ENCODE results near the gene MACO1.
A peak's percentile ranks its signal among the peaks of the same experiment; 100 is the strongest.

MACO1 gene

GRCh38 chr1:25533775-25534409 lies 103.2 kb downstream of the MACO1 start:
- Histone ChIP-seq H3K27me3 (ENCODE audit: insufficient read depth, low read length) (no peaks in the 10 kb centered on the region), H3K36me3 (ENCODE audit: insufficient read depth, low read depth, low read length) (no peaks in the 10 kb centered on the region), H3K4me3 (ENCODE audit: low read length) (no peak overlapping the region), H3K27ac (ENCODE audit: low read length) (no peak overlapping the region), H3K4me1 (ENCODE audit: insufficient read depth, low read length) (peaks cover 4% of the 10 kb centered on the region; the same call in 1 of the 2 replicates), H3K9ac (ENCODE audit: low read depth, low read length) (no peak overlapping the region), H3K9me3 (ENCODE audit: insufficient read depth, low read depth, low read length) (no peaks in the 10 kb centered on the region)

DNA sequence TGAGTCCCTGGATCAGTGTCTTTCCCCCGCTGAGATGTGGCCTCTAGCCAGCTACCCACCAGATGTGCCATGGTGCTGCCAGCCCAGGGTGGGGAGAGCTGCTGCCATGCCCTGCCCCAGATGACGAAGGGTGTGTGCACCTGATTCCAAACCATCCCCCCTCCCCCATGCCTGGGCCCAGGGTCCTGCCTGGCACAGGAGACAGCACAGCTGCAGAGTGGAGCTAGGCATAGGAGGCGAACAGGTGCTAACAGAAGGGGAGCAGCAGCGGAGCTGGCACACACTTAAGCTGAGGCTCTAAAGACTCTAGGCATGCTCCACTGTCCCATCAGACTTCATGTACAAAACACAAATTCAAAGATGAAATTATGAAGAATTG lies 103.7 kb downstream of the MACO1 start:
- no peak overlapping the region for H3K27ac ChIP-seq (ENCODE audit: low read length)
- H3K9ac ChIP-seq (ENCODE audit: low read depth, low read length) = no peak overlapping the region
- H3K4me3 ChIP-seq (ENCODE audit: low read length) = no peak overlapping the region
- H3K4me1 ChIP-seq (ENCODE audit: insufficient read depth, low read length) = peaks cover 4% of the 10 kb centered on the region; the same call in 1 of the 2 replicates
- H3K9me3 ChIP-seq (ENCODE audit: insufficient read depth, low read depth, low read length) = no peaks in the 10 kb centered on the region
- no peaks in the 10 kb centered on the region for H3K36me3 ChIP-seq (ENCODE audit: insufficient read depth, low read depth, low read length)
- no peaks in the 10 kb centered on the region for H3K27me3 ChIP-seq (ENCODE audit: insufficient read depth, low read length)

DNA sequence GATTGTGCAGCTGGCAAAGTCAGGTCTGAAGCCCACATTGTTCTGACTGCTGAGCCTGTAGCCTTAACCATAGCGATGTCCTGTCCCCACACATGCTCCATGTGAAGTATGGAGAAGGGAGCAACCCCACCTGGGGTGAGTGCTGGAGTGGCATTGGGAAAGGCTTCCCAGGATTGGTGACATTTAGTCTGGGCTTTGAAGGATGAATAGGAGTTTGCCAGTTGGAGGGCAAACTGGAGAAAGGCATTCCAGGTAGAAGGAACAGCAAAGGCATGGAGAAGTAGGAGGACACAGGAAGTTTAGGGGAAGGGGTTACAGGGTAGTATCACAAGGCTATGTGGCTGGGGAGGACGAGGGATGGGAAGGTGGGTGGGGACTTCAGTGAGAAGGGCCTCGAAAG lies 105.4 kb downstream of the MACO1 start:
- Histone ChIP-seq H3K27ac (ENCODE audit: low read length) (no peak overlapping the region), H3K4me1 (ENCODE audit: insufficient read depth, low read length) (peaks cover 4% of the 10 kb centered on the region; the same call in 1 of the 2 replicates), H3K9ac (ENCODE audit: low read depth, low read length) (no peak overlapping the region), H3K4me3 (ENCODE audit: low read length) (no peak overlapping the region), H3K9me3 (ENCODE audit: insufficient read depth, low read depth, low read length) (no peaks in the 10 kb centered on the region), H3K27me3 (ENCODE audit: insufficient read depth, low read length) (no peaks in the 10 kb centered on the region), H3K36me3 (ENCODE audit: insufficient read depth, low read depth, low read length) (no peaks in the 10 kb centered on the region)

- no peaks in the 10 kb centered on the region for H3K27me3 ChIP-seq (ENCODE audit: insufficient read depth, low read length)
- no peak overlapping the region for H3K4me3 ChIP-seq (ENCODE audit: low read length)
- no peaks in the 10 kb centered on the region for H3K36me3 ChIP-seq (ENCODE audit: insufficient read depth, low read depth, low read length)
- H3K9me3 ChIP-seq (ENCODE audit: insufficient read depth, low read depth, low read length) = no peaks in the 10 kb centered on the region
- no peak overlapping the region for H3K27ac ChIP-seq (ENCODE audit: low read length)
- H3K9ac ChIP-seq (ENCODE audit: low read depth, low read length) = no peak overlapping the region
- peaks cover 4% of the 10 kb centered on the region; the same call in 1 of the 2 replicates for H3K4me1 ChIP-seq (ENCODE audit: insufficient read depth, low read length)
These were observed 106.6 kb downstream of the MACO1 start for GRCh38 chr1:25537153-25537831.

DNA sequence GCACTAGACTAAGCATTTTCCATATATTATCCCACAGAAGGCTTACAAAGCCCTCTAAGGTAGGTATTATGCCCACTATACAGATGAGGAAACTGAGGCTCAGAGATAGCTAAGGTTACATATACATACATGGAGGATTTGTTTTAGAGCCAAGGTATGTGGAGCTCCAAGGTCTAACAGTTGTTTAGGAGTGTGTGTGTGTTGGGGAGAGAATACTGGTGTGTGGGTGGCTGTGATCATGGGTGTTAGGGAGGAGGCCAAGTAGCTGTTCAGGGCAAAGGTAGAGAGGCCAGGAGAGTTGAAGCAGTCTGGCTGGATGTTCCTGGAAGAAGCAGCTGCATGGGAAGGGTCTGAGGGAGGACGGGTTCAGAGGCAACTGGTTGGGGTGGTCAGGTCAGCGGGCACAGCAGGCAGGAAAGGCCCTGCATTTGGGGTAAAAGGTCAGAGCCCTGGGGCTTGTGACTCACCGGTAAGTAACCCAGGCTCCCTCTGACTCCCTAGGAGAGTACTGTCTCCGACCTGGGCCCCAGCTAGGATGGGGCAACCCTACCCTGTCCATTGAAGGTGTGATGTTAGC lies 107.6 kb downstream of the MACO1 start:
- Histone ChIP-seq H3K9ac (ENCODE audit: low read depth, low read length) (no peak overlapping the region), H3K4me3 (ENCODE audit: low read length) (no peak overlapping the region), H3K27me3 (ENCODE audit: insufficient read depth, low read length) (no peaks in the 10 kb centered on the region), H3K36me3 (ENCODE audit: insufficient read depth, low read depth, low read length) (no peaks in the 10 kb centered on the region), H3K27ac (ENCODE audit: low read length) (no peak overlapping the region), H3K9me3 (ENCODE audit: insufficient read depth, low read depth, low read length) (no peaks in the 10 kb centered on the region), H3K4me1 (ENCODE audit: insufficient read depth, low read length) (peaks cover 4% of the 10 kb centered on the region; the same call in 1 of the 2 replicates)

GRCh38 chr1:25540750-25541342 lies 110.1 kb downstream of the MACO1 start:
- no peaks in the 10 kb centered on the region for H3K36me3 ChIP-seq (ENCODE audit: insufficient read depth, low read depth, low read length)
- H3K4me1 ChIP-seq (ENCODE audit: insufficient read depth, low read length) = peaks cover 7% of the 10 kb centered on the region; the same call in 1 of the 2 replicates
- peaks cover 17% of the 10 kb centered on the region for H3K27me3 ChIP-seq (ENCODE audit: insufficient read depth, low read length)
- no peak overlapping the region for H3K4me3 ChIP-seq (ENCODE audit: low read length)
- H3K27ac ChIP-seq (ENCODE audit: low read length) = no peak overlapping the region
- no peak overlapping the region for H3K9ac ChIP-seq (ENCODE audit: low read depth, low read length)
- H3K9me3 ChIP-seq (ENCODE audit: insufficient read depth, low read depth, low read length) = no peaks in the 10 kb centered on the region

DNA sequence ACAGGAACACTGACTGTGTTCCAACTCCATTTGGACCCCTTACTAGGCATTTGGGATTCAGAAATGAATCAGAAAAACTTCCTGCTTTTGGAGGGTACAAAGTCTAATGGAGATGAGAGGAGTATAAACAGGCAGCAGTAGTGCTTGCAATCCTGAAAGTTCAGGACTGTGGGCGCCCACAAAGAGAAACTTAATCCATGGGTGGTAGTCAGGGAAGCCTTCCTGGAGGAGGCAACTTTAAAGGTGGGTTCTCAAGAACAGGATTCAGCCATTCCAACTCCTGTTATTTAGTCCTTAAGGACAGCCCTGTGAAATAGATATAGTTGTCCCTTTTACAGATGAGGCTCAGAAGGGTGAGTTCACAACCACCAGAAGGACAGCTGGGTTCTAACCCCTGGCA lies 110.7 kb downstream of the MACO1 start:
- Histone ChIP-seq H3K4me3 (ENCODE audit: low read length) (no peak overlapping the region), H3K9me3 (ENCODE audit: insufficient read depth, low read depth, low read length) (no peaks in the 10 kb centered on the region), H3K27me3 (ENCODE audit: insufficient read depth, low read length) (peaks cover 17% of the 10 kb centered on the region), H3K36me3 (ENCODE audit: insufficient read depth, low read depth, low read length) (no peaks in the 10 kb centered on the region), H3K9ac (ENCODE audit: low read depth, low read length) (no peak overlapping the region), H3K27ac (ENCODE audit: low read length) (no peak overlapping the region), H3K4me1 (ENCODE audit: insufficient read depth, low read length) (peaks cover 7% of the 10 kb centered on the region; the same call in 1 of the 2 replicates)

- Histone ChIP-seq H3K36me3 (ENCODE audit: insufficient read depth, low read depth, low read length) (no peaks in the 10 kb centered on the region), H3K27ac (ENCODE audit: low read length) (no peak overlapping the region), H3K4me1 (ENCODE audit: insufficient read depth, low read length) (peaks cover 7% of the 10 kb centered on the region; the same call in 1 of the 2 replicates), H3K9me3 (ENCODE audit: insufficient read depth, low read depth, low read length) (no peaks in the 10 kb centered on the region), H3K9ac (ENCODE audit: low read depth, low read length) (no peak overlapping the region), H3K27me3 (ENCODE audit: insufficient read depth, low read length) (peaks cover 17% of the 10 kb centered on the region), H3K4me3 (ENCODE audit: low read length) (no peak overlapping the region)
These were observed 111.4 kb downstream of the MACO1 start for GRCh38 chr1:25541889-25542658.

GRCh38 chr1:25543005-25543424 lies 112.3 kb downstream of the MACO1 start:
- peaks cover 17% of the 10 kb centered on the region for H3K27me3 ChIP-seq (ENCODE audit: insufficient read depth, low read length)
- H3K9me3 ChIP-seq (ENCODE audit: insufficient read depth, low read depth, low read length) = no peaks in the 10 kb centered on the region
- H3K4me3 ChIP-seq (ENCODE audit: low read length) = peak overlapping the region; percentile 20; the same call in 1 of the 2 replicates
- no peaks in the 10 kb centered on the region for H3K36me3 ChIP-seq (ENCODE audit: insufficient read depth, low read depth, low read length)
- H3K9ac ChIP-seq (ENCODE audit: low read depth, low read length) = no peak overlapping the region
- H3K27ac ChIP-seq (ENCODE audit: low read length) = no peak overlapping the region
- H3K4me1 ChIP-seq (ENCODE audit: insufficient read depth, low read length) = peaks cover 4% of the 10 kb centered on the region; the same call in 1 of the 2 replicates

- H3K4me1 ChIP-seq (ENCODE audit: insufficient read depth, low read length) = peaks cover 4% of the 10 kb centered on the region; the same call in 1 of the 2 replicates
- peaks cover 17% of the 10 kb centered on the region for H3K27me3 ChIP-seq (ENCODE audit: insufficient read depth, low read length)
- H3K9ac ChIP-seq (ENCODE audit: low read depth, low read length) = peak within 1 kb of the TSS; percentile 24
- H3K4me3 ChIP-seq (ENCODE audit: low read length) = peak within 1 kb of the TSS; percentile 58
- H3K36me3 ChIP-seq (ENCODE audit: insufficient read depth, low read depth, low read length) = no peaks in the 10 kb centered on the region
- H3K27ac ChIP-seq (ENCODE audit: low read length) = no peak within 1 kb of the TSS
- no peaks in the 10 kb centered on the region for H3K9me3 ChIP-seq (ENCODE audit: insufficient read depth, low read depth, low read length)
These were observed 112.9 kb downstream of the MACO1 start, which contains the start of gene LDLRAP1 for GRCh38 chr1:25543425-25544242. Gene LDLRAP1 (plus strand): TSS chr1:25543606. CDS start chr1:25543699, 93 bp downstream.
